IMR-90 (cell line): Measurements from ENCODE around the gene KRT79. TPM values are rescaled to one million over a fixed set of nuclear protein-coding genes. Genes with fewer than 3 reads are reported as not detected.

ENCODE experiments used
- ATAC-seq: fragments of 200-7000 bp; cut with Tn5 transposase; 2 replicates; pipeline ENCODE4 v1.9.1; 2020; ENCODE audit warnings: low read depth, mild to moderate bottlenecking, moderate library complexity
- BruUV-seq: library from RNA; stranded (reverse); fragments of 400-500 nt; replicated peaks from 2 replicates; lab custom pipeline; 2021; lab: Mats Ljungman, UMichigan
- CTCF ChIA-PET: fragments of 300-600 bp; formaldehyde crosslinking; extraction: SDS; loops from one replicate; lab custom pipeline; 2021; ENCODE audit warnings: antibody characterized with exemption; lab: Yijun Ruan, JAX
- POLR2A ChIA-PET: fragments of 300-600 bp; sonication (Branson Sonifier 250); formaldehyde crosslinking; loops from one replicate; lab custom pipeline; 2022; ENCODE audit warnings: antibody characterized with exemption; ENCODE audit not compliant: unreplicated experiment; lab: Charles Lee
- DNase-seq: peaks from one replicate; pipeline ENCODE4 v3.0.0; 2013
- H2AFZ ChIP-seq: replicated peaks from 2 replicates; pipeline ENCODE3; 2013; ENCODE audit warnings: low read length, mild to moderate bottlenecking; ENCODE audit not compliant: poor library complexity
- H2AK5ac ChIP-seq: 2 replicates; pipeline ENCODE4 v1.6.1; 2013; ENCODE audit warnings: low read depth, low read length, inconsistent platforms
- H2AK9ac ChIP-seq: replicated peaks from 2 replicates; pipeline ENCODE3; 2013; ENCODE audit warnings: mild to moderate bottlenecking, low read depth, low read length, moderate library complexity; ENCODE audit not compliant: poor library complexity
- H2BK120ac ChIP-seq: 2 replicates; pipeline ENCODE4 v1.6.1; 2013; ENCODE audit warnings: low read depth, low read length, inconsistent platforms
- H2BK15ac ChIP-seq: 3 replicates; pipeline ENCODE4 v1.6.1; 2013; ENCODE audit warnings: low read depth, low read length, inconsistent platforms
- H2BK20ac ChIP-seq: 2 replicates; pipeline ENCODE4 v1.6.1; 2013; ENCODE audit warnings: low read depth, mild to moderate bottlenecking, inconsistent platforms, low read length, moderate library complexity
- H2BK5ac ChIP-seq: 2 replicates; pipeline ENCODE4 v1.6.1; 2013; ENCODE audit warnings: mild to moderate bottlenecking, low read depth, low read length, inconsistent platforms; ENCODE audit not compliant: poor library complexity, severe bottlenecking
- H3K14ac ChIP-seq: replicated peaks from 2 replicates; pipeline ENCODE4 v1.6.1; 2013; ENCODE audit warnings: low read depth, low read length, inconsistent platforms
- H3K18ac ChIP-seq: 2 replicates; pipeline ENCODE4 v1.6.1; 2013; ENCODE audit warnings: low read depth, low read length, control low read depth
- H3K23ac ChIP-seq: 2 replicates; pipeline ENCODE4 v1.6.1; 2013; ENCODE audit warnings: low read depth, low read length, inconsistent platforms
- H3K27ac ChIP-seq: 2 replicates; pipeline ENCODE4 v1.5.1; 2013; ENCODE audit warnings: mild to moderate bottlenecking, control low read depth, low read length; ENCODE audit not compliant: insufficient read depth
- H3K27me3 ChIP-seq: 2 replicates; pipeline ENCODE4 v1.6.1; 2013; ENCODE audit warnings: low read length; ENCODE audit not compliant: control insufficient read depth, insufficient read depth
- H3K36me3 ChIP-seq: 2 replicates; pipeline ENCODE4 v1.6.1; 2013; ENCODE audit warnings: low read length, mixed read lengths; ENCODE audit not compliant: control insufficient read depth, insufficient read depth
- H3K4ac ChIP-seq: 2 replicates; pipeline ENCODE4 v1.6.1; 2013; ENCODE audit warnings: low read depth, low read length, inconsistent platforms
- H3K4me1 ChIP-seq: 2 replicates; pipeline ENCODE4 v1.6.1; 2013; ENCODE audit warnings: low read length, mixed read lengths; ENCODE audit not compliant: control insufficient read depth, insufficient read depth
- H3K4me2 ChIP-seq: 2 replicates; pipeline ENCODE4 v1.6.1; 2013; ENCODE audit warnings: low read depth, mild to moderate bottlenecking, control low read depth, low read length, moderate library complexity
- H3K4me3 ChIP-seq: 2 replicates; pipeline ENCODE4 v1.5.1; 2013; ENCODE audit warnings: low read depth, mild to moderate bottlenecking, control low read depth, low read length, moderate library complexity; ENCODE audit not compliant: insufficient read depth
- H3K56ac ChIP-seq: 2 replicates; pipeline ENCODE4 v1.6.1; 2013; ENCODE audit warnings: low read length, inconsistent platforms; ENCODE audit not compliant: insufficient read depth; ENCODE audit errors: extremely low read depth
- H3K79me1 ChIP-seq, 2 experiments: 2 replicates each; pipeline ENCODE4 v1.6.1; 2013; ENCODE audit warnings: low read length in 2 of 2, inconsistent platforms in 1 of 2, low read depth in 1 of 2
- H3K9ac ChIP-seq: 2 replicates; pipeline ENCODE4 v1.6.1; 2013; ENCODE audit warnings: low read depth, low read length, control low read depth
- H3K9me1 ChIP-seq: 2 replicates; pipeline ENCODE4 v1.6.1; 2013; ENCODE audit warnings: low read length, inconsistent platforms; ENCODE audit not compliant: insufficient read depth
- H3K9me3 ChIP-seq: 2 replicates; pipeline ENCODE4 v1.6.1; 2013; ENCODE audit warnings: low read length; ENCODE audit not compliant: control insufficient read depth, insufficient read depth
- H4K20me1 ChIP-seq: 2 replicates; pipeline ENCODE4 v1.6.1; 2013; ENCODE audit warnings: low read length, inconsistent platforms; ENCODE audit not compliant: insufficient read depth
- H4K5ac ChIP-seq: 2 replicates; pipeline ENCODE4 v1.6.1; 2013; ENCODE audit warnings: mild to moderate bottlenecking, low read depth, low read length, control low read depth
- H4K8ac ChIP-seq, 2 experiments: 2 replicates each; pipeline ENCODE4 v1.6.1; 2013; ENCODE audit warnings: low read depth in 2 of 2, low read length in 2 of 2, control low read depth in 1 of 2, inconsistent platforms in 1 of 2
- H4K91ac ChIP-seq: 2 replicates; pipeline ENCODE4 v1.6.1; 2013; ENCODE audit warnings: low read depth, low read length, inconsistent platforms; ENCODE audit not compliant: insufficient read depth
- BHLHE40 ChIP-seq: fragments of 150-350 bp; IDR thresholded peaks from 2 replicates; pipeline ENCODE4 v1.6.1; 2016; ENCODE audit warnings: mild to moderate bottlenecking, low read depth, low read length
- CEBPB ChIP-seq: IDR thresholded peaks from 2 replicates; pipeline ENCODE4 v1.6.1; 2012; ENCODE audit warnings: low read depth, low read length, improper control_type of control experiment
- CHD1 ChIP-seq: IDR thresholded peaks from 2 replicates; pipeline ENCODE4 v1.6.1; 2012; ENCODE audit warnings: low read depth, low read length, improper control_type of control experiment
- CTCF ChIP-seq: conservative IDR thresholded peaks from 2 replicates; pipeline ENCODE4 v1.5.1; 2012; ENCODE audit warnings: mild to moderate bottlenecking, low read depth, low read length, improper control_type of control experiment
- FOS ChIP-seq: fragments of 150-350 bp; IDR thresholded peaks from 2 replicates; pipeline ENCODE4 v1.6.1; 2016; ENCODE audit warnings: low read depth, low read length
- MAFK ChIP-seq: IDR thresholded peaks from 2 replicates; pipeline ENCODE4 v1.6.1; 2012; ENCODE audit warnings: low read depth, low read length, improper control_type of control experiment
- MAZ ChIP-seq: IDR thresholded peaks from 2 replicates; pipeline ENCODE4 v1.6.1; 2012; ENCODE audit warnings: low read depth, mild to moderate bottlenecking, low read length, improper control_type of control experiment, moderate library complexity, borderline replicate concordance
- MXI1 ChIP-seq: IDR thresholded peaks from 2 replicates; pipeline ENCODE4 v1.6.1; 2012; ENCODE audit warnings: low read depth, mild to moderate bottlenecking, low read length, moderate library complexity, borderline replicate concordance
- NFE2L2 ChIP-seq: fragments of 150-350 bp; IDR thresholded peaks from 2 replicates; pipeline ENCODE4 v1.6.1; 2016; ENCODE audit warnings: low read depth, mild to moderate bottlenecking, low read length
- POLR2A ChIP-seq: IDR thresholded peaks from 2 replicates; pipeline ENCODE4 v1.6.1; 2012; ENCODE audit warnings: mild to moderate bottlenecking, low read depth, low read length
- RAD21 ChIP-seq: IDR thresholded peaks from 2 replicates; pipeline ENCODE4 v1.6.1; 2012; ENCODE audit warnings: low read length, improper control_type of control experiment
- RCOR1 ChIP-seq: IDR thresholded peaks from 2 replicates; pipeline ENCODE4 v1.6.1; 2012; ENCODE audit warnings: mild to moderate bottlenecking, low read length, improper control_type of control experiment; ENCODE audit not compliant: insufficient replicate concordance
- RFX5 ChIP-seq: IDR thresholded peaks from 2 replicates; pipeline ENCODE4 v1.8.0; 2012; ENCODE audit warnings: low read depth, mild to moderate bottlenecking, low read length, moderate library complexity
- SMC3 ChIP-seq: fragments of 150-350 bp; IDR thresholded peaks from 2 replicates; pipeline ENCODE4 v1.6.1; 2016; ENCODE audit warnings: low read depth, mild to moderate bottlenecking, antibody characterized with exemption, low read length, moderate library complexity
- USF2 ChIP-seq: fragments of 150-350 bp; IDR thresholded peaks from 2 replicates; pipeline ENCODE4 v1.6.1; 2017; ENCODE audit warnings: mild to moderate bottlenecking, antibody characterized with exemption, low read length, low read depth
- WGBS, 2 experiments: methylation state at CpG; one replicate each; pipeline versions ENCODE4 v1.1.5 to v1.1.7; 2013; ENCODE audit warnings: missing lambda C conversion rate in 2 of 2; ENCODE audit not compliant: insufficient read length in 1 of 2; ENCODE audit errors: extremely low coverage in 2 of 2; 5-methylcytosine and 5-hydroxymethylcytosine counted together
- dilution Hi-C: fragments of 300-500 bp; cut with HindIII; formaldehyde crosslinking; loops from one replicate; pipeline ENCODE4 v1.14.3; 2018; ENCODE audit warnings: low sequenced_read_pairs; ENCODE audit not compliant: unreplicated experiment
- in situ Hi-C: fragments of 300-500 bp; cut with MboI; formaldehyde crosslinking; loops from 3 replicates; pipeline ENCODE4 v1.14.3; 2019; ENCODE audit warnings: low sequenced_read_pairs, inconsistent platforms, mixed read lengths
- intact Hi-C: fragments of 100-400 bp; cut with micrococcal nuclease; formaldehyde crosslinking; loops from 2 replicates; pipeline ENCODE4 v1.10.0; 2022
- polyA plus RNA-seq, 3 experiments: library from polyadenylated mRNA; depleted of rRNA; stranded (reverse); fragments of >200 nt; gene quantifications; 2 replicates each; pipeline ENCODE4 v1.2.3, GENCODE V29; 2012; ENCODE audit warnings: low replicate concordance in 1 of 3
- total RNA-seq: library from RNA; depleted of rRNA; stranded (reverse); fragments of >200 nt; gene quantifications from 2 replicates; pipeline ENCODE4 v1.2.3, GENCODE V29; 2012
- TF ChIP-seq, protein P1 (sequence below): fragments of 150-350 bp; IDR thresholded peaks from 2 replicates; pipeline ENCODE4 v1.6.1; 2016; ENCODE audit warnings: low read depth, mild to moderate bottlenecking, low read length, moderate library complexity, borderline replicate concordance

KRT79 gene
- total and polyA plus RNA-seq, 2 of the 4 experiments (the other 2 are of a cell fraction) = under 0.01 to 0.24 TPM

- H3K4ac ChIP-seq = no peak overlapping the region
- H3K56ac ChIP-seq = no peak overlapping the region
- ChIA-PET POLR2A (no interaction called here), CTCF (interaction anchor here (1.0 kb wide), 1 partner anchor 59 kb away, joined by 4 read pairs; no protein-coding TSS in a partner anchor)
- H3K27me3 ChIP-seq = peaks cover 36% of the 10 kb centered on the region
- intact Hi-C loops = no loop called here
- H3K36me3 ChIP-seq = no peaks in the 10 kb centered on the region
- no peak overlapping the region for H3K27ac ChIP-seq
- no peak overlapping the region for H4K91ac ChIP-seq
- H2BK15ac ChIP-seq = no peak overlapping the region
- H3K9me3 ChIP-seq = no peaks in the 10 kb centered on the region
- no peak overlapping the region for H3K4me2 ChIP-seq
- no peak overlapping the region for H3K14ac ChIP-seq
- H2AK9ac ChIP-seq = no peak overlapping the region
- no peak overlapping the region for H2AFZ ChIP-seq
- no peaks in the 10 kb centered on the region for H3K4me1 ChIP-seq
- TF ChIP-seq SMC3 (no peak), NFE2L2 (no peak), CTCF (no peak), MAZ (no peak), RAD21 (no peak), MXI1 (no peak), FOS (no peak), BHLHE40 (no peak), POLR2A (no peak), USF2 (no peak), MAFK (no peak), CHD1 (no peak), RFX5 (no peak), CEBPB (no peak), RCOR1 (no peak)
- TF ChIP-seq, protein P1, sequence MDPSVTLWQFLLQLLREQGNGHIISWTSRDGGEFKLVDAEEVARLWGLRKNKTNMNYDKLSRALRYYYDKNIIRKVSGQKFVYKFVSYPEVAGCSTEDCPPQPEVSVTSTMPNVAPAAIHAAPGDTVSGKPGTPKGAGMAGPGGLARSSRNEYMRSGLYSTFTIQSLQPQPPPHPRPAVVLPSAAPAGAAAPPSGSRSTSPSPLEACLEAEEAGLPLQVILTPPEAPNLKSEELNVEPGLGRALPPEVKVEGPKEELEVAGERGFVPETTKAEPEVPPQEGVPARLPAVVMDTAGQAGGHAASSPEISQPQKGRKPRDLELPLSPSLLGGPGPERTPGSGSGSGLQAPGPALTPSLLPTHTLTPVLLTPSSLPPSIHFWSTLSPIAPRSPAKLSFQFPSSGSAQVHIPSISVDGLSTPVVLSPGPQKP = no peak
- H4K5ac ChIP-seq = no peak overlapping the region
- in situ Hi-C loops = no loop called here
- no peak overlapping the region for H3K18ac ChIP-seq
- DNase-seq (no peak), ATAC-seq (no peak)
- H2BK20ac ChIP-seq = no peak overlapping the region
- H3K9ac ChIP-seq = no peak overlapping the region
- no peak overlapping the region for H4K8ac ChIP-seq
- no TSS peak for BruUV-seq
- H2BK120ac ChIP-seq = no peak overlapping the region
- H3K79me1 ChIP-seq = no peaks in the 10 kb centered on the region
- H2AK5ac ChIP-seq = no peak overlapping the region
- WGBS, 2 experiments = no CpG with 5 or more reads among the region's 3 CpGs
- no peak overlapping the region for H3K4me3 ChIP-seq
- H2BK5ac ChIP-seq = no peak overlapping the region
- no peaks in the 10 kb centered on the region for H4K20me1 ChIP-seq
- dilution Hi-C loops = no loop called here
- no peak overlapping the region for H3K23ac ChIP-seq
- no peaks in the 10 kb centered on the region for H3K9me1 ChIP-seq
Measured at GRCh38 chr12:52806169-52806811, 27.8 kb downstream of the KRT79 start.
